ENCODE data around the gene DOCK4. TPM values are rescaled to one million over a fixed set of nuclear protein-coding genes. Genes with fewer than 3 reads are reported as not detected.
A peak's percentile ranks its signal among the peaks of the same experiment; 100 is the strongest.

The DOCK4 gene
- total and polyA plus RNA-seq, 2 of the 8 experiments (the other 6 are each of a cell fraction or from before 2014, with no cell fraction given) = 5.1 to 23.6 TPM

- no peak for TF ChIP-seq USF2 (IDR thresholded peaks at IDR 0.05; ENCODE audit: low read length)
- TF ChIP-seq TBP (IDR thresholded peaks at IDR 0.05; ENCODE audit: low read depth, low read length) = no peak
- TF ChIP-seq KDM1A (IDR thresholded peaks at IDR 0.05; ENCODE audit: borderline replicate concordance, low read length) = no peak
- peak in 1 of 2 experiments; percentile 10; a peak in 1 of 4 replicates for TF ChIP-seq RAD21 (IDR thresholded peaks at IDR 0.05 in 1 of 2, conservative IDR thresholded peaks at IDR 0.05 in 1 of 2; ENCODE audit: low read depth in 2 of 2, low read length in 2 of 2)
- TF ChIP-seq RNF2 (IDR thresholded peaks at IDR 0.05; ENCODE audit: borderline replicate concordance, low read depth, low read length, missing control alignments, poor library complexity, severe bottlenecking) = no peak
- no peak for TF ChIP-seq CHD7 (IDR thresholded peaks at IDR 0.05; ENCODE audit: insufficient replicate concordance, low read length)
Observed at GRCh38 chr7:112205343-112206237, 609 bp downstream of the DOCK4 start (continued).

Data from H1 (cell line).